Stimulated activated CD8-positive, alpha-beta memory T cell treated with anti-CD3 and anti-CD28 coated beads, Interleukin-12 subunit alpha, Interleukin-12 subunit beta, amount 100 ng/mL, for 4 hours (primary cell): ENCODE results near the gene PSMG2.
A peak's percentile ranks its signal among the peaks of the same experiment; 100 is the strongest.

Experiments used
- DNase-seq: peaks from one replicate; pipeline ENCODE4 v3.0.0-alpha.2; 2020; ENCODE audit warnings: low read depth

Gene PSMG2, protein sequence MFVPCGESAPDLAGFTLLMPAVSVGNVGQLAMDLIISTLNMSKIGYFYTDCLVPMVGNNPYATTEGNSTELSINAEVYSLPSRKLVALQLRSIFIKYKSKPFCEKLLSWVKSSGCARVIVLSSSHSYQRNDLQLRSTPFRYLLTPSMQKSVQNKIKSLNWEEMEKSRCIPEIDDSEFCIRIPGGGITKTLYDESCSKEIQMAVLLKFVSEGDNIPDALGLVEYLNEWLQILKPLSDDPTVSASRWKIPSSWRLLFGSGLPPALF

DNA sequence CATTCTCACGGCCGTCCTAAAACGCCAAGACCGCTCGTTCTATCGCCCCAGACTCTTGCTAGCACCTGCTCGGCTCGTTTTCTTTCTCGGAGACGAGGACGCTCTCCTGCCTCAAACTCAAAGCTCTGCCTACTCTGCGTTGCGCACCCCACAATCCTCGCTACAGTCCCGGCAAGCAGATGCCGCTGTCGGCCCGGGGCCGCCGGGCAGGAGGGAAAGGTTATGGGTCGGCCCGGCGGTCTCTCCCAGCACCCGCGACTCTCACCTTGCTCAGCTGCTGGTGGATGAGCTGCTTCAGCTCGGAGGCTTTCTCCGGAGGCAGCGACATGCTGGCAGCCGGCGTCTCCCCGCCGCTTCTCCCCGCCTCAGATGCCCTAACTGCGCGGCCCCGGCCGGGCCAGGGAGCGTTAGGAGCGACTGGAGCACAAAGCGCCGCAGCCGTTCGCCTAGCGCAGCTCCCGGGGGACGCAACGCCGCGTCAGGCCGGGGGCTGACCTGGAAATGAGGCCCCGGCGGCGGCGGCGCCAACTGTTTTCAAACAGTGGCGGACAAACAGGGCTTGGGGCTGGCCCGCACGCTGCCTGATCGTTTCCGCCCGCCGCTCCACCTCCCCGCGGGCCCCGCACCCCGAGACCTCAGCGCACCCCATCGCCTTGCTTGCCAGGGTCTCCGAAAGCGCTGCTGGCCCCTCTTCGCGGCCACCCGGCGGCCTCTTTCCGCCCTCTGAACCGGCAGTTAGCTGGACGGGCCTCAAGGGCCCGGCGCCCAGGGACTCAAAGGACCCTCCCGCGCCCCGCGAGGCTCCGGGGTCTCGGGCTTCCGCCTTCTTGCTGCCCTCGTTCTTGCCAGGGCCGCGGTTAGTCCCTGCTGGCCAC, at the start of gene PSMG2, which contains the start of gene CEP76:
Gene PSMG2 (plus strand): TSS at position 822 of the 875 bp plus-strand sequence. CDS start 66 bp downstream, outside the sequence.
Gene CEP76 (minus strand): TSS at position 503 of the 875 bp plus-strand sequence. CDS start 175 bp downstream, at position 328.
- DNase-seq: peak; percentile 76

DNA sequence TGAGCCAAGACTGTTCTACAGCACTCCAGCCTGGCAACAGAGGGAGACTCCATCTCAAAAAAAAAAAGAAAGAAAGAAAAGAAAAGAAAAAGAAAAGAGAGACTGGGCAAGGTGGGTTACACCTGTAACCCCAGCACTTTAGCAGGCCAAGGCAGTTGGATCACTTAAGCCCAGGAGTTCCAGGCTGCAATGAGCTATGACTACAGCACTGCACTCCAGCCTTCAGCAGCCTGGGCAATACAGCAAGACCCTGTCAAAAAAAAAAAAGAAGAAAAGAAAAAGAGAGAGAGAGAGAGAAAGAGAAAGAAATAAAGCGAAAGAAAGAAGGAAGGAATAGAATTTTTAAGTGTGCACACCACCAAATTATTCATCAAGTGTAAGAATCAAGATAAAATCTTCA, 47.9 kb upstream of the PSMG2 start:
- DNase-seq: no peak

DNA sequence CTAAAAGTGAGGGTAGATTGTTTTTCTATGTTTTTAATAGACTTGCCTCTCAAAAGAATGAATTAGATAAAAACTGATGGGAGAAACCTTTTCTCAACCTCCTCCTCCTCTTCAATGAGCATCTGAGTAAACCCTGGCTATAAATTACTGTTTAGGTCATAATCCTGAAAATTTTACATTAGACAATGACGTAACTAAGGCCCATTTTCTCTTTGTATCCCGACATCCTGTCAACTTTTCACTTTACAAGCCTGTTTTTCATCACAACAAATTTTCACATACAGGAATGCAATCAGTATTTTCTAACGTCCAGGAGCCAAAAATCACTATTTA, 46.3 kb upstream of the PSMG2 start:
- DNase-seq: no peak

DNA sequence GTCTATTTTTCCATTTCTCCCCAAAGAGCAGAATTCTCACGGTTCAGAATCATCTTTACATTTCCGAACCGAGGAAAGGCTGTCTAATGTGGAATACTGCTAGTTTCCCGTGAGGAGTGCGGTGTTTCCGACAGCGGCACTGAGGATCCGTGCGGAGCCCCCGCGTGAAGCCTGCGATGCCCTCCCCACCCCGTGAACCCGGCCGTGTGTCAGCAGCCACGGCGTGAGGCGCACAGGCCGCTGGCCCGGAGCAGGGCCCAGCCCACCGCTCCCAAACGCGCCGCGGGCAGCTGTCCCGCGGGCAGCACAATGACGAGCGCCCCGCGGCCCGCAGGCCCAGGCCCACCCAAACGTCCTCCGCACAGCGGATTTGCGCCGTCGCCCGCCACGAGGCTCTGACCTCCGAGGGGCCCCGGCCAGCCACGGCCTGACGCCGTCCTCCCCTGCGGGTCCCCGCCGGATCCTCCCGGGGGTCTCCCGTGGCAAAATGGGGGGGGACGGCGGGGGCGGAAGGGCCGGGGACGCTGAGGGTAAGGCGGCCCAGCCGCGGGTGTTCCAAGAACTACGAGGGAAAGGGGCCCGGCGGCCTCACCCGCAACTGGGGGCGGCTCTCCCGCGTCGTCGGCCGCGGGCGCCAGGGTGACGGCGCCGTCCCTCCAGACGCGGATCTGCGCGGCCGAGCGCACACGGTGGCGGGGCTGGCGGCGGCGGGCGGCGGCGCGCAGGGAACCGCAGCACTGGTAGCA, 45.7 kb upstream of the PSMG2 start:
- DNase-seq: peak; percentile 1

DNA sequence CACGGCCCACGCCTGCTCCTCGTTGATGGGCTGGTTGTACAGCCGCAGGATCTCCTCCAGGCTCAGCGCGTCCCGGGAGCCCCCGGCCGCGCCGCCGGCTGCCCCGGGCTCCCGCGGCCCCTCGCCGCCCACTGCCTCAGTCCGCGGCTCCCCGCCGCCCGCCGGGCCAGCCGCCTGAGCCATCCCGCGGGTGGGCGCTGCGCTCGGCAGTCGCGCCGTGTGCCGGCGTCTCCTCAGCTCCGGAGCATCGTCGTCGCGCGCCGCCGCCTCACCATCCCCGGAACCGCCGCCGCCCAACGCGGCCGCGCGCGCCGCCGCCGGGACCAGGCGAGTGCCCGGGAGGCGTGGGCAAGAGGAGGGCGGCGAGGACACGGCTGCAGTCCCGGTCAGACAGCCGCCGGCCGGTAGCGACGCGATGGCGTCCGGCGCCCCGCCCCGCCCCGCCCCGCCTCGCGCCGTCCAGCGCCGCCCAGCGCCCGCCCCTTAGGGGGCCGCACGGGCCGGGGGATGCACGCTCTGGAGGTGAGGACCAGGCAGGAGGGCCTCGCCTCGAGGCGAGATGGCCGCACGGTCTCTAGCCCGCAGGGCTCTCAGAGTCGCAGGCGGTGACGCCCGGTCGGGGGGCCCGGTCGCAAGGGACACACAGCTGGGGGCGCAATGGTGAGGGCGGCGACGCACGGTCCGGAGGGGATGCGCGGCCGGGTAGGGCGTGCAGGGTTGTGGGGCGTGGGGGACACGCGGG, 45.0 kb upstream of the PSMG2 start, which contains the start of gene SPIRE1:
Gene SPIRE1 (minus strand): TSS at position 424 of the 742 bp plus-strand sequence. CDS start 241 bp downstream, at position 183.
- peak; percentile 37 for DNase-seq

DNA sequence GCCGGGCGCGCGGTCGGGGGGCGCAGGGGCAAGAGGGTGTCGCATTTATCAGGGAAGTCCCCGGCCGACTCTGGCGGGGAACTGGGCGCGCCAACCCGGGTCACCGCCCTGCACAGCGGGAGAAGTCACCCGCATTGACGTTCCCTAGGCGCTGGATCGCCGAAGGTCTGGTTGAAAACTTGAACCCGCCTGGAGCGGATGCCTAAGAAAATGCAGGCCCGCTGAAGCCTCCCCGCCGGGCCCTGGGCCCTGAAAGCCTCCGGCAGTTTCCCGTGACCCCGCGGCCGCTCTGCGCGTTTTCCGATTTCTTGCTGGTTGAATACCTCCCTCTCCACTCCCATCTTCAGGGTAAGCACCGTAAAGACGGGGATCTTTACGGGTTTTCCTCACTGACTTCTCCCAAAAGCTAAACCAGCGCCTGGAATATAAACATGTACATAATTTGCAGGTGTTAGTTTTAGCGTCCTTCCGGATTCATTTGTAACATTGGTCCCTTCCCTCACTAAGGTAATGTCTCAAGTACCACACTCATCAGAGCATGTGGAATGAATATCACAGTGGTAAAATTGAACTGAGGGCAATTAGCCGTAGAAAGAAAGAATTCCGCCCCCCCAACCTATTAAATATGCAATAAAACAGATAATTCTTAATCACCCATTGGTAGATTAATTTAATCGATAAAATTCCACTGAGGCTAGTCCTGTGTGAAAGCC, 44.3 kb upstream of the PSMG2 start:
- no peak for DNase-seq

DNA sequence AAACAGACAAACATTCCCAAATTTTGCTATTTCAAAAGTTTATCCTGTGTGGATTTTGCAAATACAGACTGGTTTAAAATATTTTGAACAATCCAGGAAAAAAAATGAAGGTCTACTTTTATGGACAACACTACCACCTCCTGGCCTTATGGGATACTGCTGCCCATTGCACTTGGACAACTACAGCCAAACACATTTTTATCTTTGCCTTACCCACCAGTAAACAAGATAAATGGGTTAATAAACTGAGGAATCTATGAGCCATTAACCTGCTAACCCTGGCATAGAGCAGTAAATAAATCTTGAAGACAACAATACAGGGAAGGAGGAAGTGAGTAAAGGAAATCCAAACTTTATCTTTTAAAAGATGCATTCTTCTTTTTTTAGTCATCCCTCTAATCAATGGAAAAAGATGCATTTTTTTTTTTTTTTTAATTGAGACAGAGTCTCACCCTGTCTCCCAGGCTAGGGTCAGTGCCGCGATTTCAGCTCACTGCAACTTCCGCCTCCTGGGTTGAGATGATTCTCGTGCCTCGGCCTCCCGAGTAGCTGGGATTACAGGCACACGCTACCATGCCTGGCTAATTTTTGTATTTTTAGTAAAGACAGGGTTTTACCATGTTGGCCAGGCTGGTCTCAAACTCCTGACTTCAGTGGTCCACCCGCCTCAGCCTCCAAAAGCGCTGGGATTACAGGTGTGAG, 42.8 kb upstream of the PSMG2 start:
- DNase-seq: no peak

DNA sequence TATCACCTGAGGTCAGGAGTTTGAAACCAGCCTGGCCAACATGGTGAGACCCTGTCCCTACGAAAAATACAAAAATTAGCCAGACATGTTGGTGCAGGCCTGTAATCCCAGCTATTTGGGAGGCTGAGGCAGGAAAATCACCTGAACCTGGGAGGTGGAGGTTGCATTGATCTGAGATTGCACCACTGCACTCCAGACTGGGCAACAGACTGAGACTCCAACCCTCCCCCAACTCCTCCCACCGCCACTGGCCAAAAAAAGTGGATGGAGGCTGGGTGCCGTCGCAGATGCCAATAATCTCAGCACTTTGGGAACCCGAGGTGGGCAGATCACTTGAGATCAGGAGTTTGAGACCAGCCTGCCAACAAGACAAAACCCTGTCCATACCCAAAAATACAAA, 34.8 kb upstream of the PSMG2 start:
- no peak for DNase-seq

DNA sequence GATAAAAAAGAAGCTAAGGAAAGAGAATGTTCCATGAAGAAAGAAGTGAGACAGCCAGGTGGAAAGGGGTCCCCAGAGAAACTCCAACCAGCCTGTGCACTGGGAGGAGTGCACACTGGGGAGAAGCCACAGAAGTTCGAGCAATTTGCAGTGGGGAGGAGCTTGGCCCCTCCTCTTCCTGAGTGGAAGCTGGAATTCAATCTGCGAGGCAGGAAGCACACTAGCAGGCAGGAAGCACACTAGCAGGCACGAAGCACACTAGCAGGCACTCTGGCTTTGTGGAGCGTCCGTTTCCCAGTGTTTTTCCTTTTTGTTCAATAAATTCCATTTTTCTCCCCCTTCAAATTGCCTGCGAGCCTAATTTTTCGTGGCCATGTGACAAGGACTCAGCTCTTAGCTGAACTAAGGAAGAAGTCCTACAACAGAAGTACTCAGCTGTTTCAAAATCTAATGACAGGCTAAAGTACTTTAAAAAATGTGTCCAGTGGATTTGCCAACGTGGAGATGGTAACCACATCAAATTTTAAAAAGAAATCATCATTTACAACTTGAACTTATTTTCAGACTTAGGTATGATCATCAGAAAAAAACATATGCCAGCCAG, 23.6 kb upstream of the PSMG2 start:
- DNase-seq: no peak

DNA sequence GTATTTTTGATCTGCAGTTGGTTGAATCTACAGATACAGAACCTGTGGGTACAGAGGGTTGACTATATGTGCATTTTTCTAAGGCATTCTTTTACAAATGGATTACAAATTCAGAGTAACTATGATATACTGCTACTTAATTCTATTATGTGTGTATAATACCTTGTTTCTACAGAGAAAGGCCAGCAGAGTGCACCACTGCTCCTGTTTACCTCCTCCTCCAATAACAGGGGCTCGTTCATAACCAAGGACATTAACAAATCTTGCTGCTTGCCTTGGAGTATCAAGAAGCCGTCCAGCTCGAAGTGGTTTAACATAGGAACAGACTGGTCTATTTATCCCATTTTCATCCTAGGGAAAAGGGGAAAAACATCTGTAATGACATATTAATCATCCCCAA, 16.7 kb upstream of the PSMG2 start:
- no peak for DNase-seq

DNA sequence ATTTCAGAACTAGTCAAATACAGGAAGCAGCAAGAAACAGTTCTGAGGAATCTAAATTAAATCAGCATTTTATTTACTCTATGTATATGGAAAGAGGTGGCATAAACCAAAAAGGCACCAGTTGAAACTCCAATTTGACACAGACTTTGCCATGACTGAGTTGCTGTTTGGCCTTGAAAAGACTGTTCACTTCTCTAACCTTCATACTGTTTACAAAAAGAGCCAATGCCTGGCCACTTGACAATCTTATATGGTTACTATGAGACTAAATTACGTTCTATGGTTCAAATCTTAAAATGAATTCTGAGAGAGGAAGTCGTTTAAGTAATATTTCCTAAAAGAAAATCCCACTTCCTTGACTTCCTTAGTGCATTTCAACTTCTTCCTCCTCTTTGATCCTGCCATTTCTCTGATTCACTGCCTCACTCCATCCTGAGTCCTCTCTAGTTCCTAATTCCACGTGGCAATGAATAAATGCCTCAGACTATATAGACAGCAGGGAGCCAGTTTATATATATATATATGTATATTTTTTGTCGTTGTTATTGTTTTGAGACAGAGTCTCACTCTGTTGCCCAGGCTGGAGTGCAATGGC, 13.5 kb upstream of the PSMG2 start:
- DNase-seq: no peak

DNA sequence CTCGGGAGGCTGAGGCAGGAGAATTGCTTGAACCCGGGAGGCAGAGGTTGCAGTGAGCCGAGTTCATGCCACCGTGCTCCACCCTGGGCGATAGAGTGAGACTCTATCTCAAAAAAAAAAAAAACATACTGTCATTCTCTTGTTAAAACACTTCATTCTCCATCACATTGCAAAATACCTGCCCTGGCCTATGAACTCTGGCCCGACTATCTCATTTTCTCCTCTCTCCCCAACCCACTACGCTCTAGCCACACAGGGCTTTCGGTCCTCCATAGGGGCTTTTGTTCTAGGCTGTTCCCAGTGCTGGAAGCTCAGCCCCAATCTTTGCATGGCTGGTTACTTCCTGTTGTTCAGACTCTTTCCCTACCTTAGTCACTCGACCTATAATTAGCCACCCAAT, 10.6 kb upstream of the PSMG2 start:
- DNase-seq: no peak

DNA sequence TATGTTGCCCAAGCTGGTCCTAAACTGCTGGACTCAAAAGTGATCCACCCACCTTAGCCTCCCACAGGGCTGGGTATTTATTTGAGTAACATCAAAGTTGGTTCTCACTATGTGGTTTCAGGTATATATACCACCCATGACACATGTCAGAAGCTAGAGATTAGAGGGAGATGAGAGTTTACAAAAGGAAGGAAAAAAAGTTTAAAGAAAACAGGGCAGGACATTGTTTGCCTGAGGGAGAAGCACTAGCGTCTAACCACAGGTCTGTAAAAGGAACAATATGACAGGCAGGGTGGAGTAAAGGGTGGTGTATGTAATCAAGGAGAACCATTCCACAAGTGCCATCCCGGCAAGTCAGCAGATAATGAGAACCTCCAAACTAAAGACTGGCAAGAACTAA, 8.8 kb upstream of the PSMG2 start:
- DNase-seq: no peak

DNA sequence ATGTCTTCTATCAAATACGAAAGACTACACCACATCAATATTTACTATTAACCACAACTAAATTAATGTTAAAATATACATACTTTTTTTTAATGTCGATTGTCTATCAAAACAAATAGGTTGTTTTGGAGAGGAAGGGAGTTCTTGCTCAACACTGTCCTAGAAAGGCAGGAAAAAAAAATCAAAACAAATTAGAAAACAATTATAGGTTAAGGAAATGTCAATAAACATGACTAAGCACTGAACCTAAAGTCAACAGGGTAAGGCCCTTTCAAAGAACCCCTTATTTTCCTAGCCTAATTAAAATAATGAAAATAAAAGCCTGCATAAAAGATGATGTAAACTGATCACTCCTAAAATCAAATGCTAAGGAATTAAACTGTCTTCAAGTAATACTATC, 3.1 kb upstream of the PSMG2 start:
- no peak for DNase-seq

DNA sequence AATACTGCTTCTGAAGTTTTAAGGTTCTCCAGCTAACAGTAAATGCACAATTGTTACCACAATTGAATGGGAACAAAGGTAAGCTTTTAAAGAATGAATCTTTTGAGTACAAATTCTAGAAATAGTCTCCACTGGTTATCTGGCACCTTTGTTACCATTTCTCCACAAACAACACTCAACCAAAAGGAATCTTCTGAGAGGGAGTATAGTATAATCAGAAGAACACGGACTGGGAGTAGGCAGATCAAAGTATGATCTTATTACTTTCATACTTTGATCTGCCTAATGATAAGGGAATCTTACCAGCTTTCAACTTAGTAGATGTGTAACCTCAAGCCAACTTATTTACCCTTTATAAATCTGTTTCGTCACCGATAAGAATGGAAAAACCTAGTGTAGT, 1.7 kb upstream of the PSMG2 start:
- DNase-seq: no peak

DNA sequence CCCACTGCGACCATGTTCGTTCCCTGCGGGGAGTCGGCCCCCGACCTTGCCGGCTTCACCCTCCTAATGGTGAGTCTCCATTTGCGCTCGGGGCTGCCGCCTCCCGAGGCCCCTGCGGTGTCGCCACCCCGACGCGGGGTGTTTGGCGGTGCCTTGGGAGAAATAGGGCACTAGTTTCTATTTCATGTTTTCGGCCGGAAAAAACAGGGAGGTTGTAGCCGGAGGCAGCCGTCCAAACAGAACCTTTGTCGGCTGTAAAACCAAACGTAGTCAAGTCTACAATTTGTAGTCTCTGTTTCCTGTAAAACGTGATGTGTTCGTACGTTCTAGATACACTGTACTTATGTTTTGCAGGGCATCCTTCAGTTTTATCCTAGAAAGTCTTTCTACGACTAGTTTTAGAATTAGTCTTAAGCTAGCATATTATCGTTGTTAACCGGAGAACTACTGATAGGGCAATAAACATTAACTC, 290 bp downstream of the PSMG2 start:
- DNase-seq: no peak

DNA sequence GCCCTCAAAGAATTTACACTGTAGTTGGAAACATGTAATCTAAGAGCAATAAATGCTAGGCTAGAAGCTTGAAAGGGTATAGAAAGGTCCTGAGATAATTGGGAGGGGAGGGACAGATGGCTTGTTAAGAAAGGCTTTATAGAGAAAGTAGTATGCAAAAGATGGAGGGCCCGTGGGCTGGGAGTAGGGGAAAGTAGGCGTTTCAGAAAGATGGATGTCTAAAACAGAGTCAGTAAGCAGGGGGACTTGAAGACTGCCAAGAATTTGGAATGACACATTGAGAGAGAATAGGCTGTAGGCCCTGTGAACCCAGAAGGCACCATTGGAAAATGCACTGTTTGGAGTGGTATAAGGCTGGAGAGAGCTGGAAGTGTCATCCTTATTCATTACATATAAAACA, 822 bp downstream of the PSMG2 start:
- DNase-seq: no peak

DNA sequence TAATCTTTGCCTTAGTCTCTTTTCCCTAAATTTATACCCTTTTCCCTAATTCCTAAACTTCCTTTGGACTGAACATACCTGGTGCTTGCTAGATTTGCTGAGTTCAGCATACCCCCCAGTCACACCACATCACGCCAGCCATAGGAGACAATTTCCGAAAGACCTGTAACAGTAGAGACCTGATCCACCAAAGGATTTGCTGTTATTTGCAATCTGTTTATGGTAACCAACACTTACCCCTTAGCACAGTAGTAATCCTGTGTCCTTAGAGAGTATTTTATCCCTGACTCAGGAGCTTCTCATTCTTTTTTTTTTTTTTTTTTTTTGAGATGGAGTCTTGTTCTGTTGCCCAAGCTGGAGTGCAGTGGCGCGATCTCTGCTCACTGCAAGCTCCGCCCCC, 8.6 kb downstream of the PSMG2 start:
- DNase-seq: no peak

DNA sequence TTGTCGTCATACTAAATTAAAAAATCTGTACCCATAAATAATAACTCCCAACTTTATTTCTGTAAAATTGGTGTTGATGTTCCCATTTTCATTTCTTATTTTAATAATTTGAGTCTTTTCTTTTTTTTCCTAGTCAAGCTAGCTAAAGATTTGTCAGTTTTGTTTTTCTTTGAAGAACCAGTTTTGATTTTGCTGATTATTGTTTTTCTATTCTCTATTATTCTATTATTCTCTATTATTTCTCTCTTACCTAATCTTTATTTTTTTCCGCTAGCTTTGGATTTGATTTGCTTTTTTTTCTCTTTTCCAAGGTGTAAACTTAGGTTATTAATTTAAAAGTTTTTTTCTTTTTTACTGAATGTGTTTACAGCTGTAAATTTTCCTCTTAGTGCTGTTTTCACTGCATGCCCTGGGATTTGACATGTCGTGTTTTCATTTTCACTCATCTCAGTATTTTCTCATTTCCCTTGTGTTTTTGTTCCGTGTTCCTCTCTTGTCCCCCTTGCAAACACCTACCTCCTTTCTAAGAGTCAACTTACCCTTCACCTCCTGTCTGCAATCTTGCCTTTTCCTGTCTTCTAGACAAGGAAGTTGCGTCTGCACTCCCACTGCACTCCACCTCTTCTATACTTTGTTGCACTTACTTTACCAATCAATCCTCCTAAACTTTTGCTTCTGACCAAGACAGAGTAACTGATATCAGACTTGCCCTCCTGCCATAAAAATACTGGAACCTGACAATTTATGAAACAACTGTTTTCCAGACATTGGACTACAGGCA, 18.8 kb downstream of the PSMG2 start:
- DNase-seq: no peak
